H9 (cell line): Measurements from ENCODE around the gene NTRK3. TPM values are rescaled to one million over a fixed set of nuclear protein-coding genes. Genes with fewer than 3 reads are reported as not detected.

ENCODE experiments used
- DNase-seq: peaks from one replicate; pipeline ENCODE4 v3.0.0-alpha.2; 2017
- H2AFZ ChIP-seq: one replicate; pipeline ENCODE4 v1.6.1; 2013; ENCODE audit warnings: mild to moderate bottlenecking, low read length, control low read depth, moderate library complexity
- H2AK5ac ChIP-seq: 2 replicates; pipeline ENCODE4 v1.6.1; 2013; ENCODE audit warnings: low read length, control low read depth, mixed read lengths; ENCODE audit not compliant: insufficient read length
- H2BK120ac ChIP-seq: one replicate; pipeline ENCODE4 v1.6.1; 2013; ENCODE audit warnings: low read depth, mild to moderate bottlenecking, low read length, control low read depth, inconsistent platforms; ENCODE audit not compliant: poor library complexity, severe bottlenecking
- H2BK12ac ChIP-seq: 2 replicates; pipeline ENCODE4 v1.6.1; 2013; ENCODE audit warnings: low read length, control low read depth, mixed read lengths, low read depth; ENCODE audit not compliant: insufficient read length
- H2BK15ac ChIP-seq: 2 replicates; pipeline ENCODE4 v1.6.1; 2013; ENCODE audit warnings: low read depth, low read length, control low read depth
- H2BK20ac ChIP-seq: one replicate; pipeline ENCODE4 v1.6.1; 2013; ENCODE audit warnings: low read depth, mild to moderate bottlenecking, low read length, control low read depth, inconsistent platforms; ENCODE audit not compliant: poor library complexity, severe bottlenecking
- H2BK5ac ChIP-seq: 2 replicates; pipeline ENCODE4 v1.6.1; 2013; ENCODE audit warnings: low read length, control low read depth, mixed read lengths; ENCODE audit not compliant: insufficient read length
- H3K14ac ChIP-seq: 2 replicates; pipeline ENCODE4 v1.6.1; 2013; ENCODE audit warnings: low read length, control low read depth; ENCODE audit not compliant: insufficient read depth
- H3K18ac ChIP-seq: 2 replicates; pipeline ENCODE4 v1.6.1; 2013; ENCODE audit warnings: low read depth, mild to moderate bottlenecking, mixed read lengths, low read length, control low read depth; ENCODE audit not compliant: insufficient read length
- H3K23ac ChIP-seq: 2 replicates; pipeline ENCODE4 v1.6.1; 2013; ENCODE audit warnings: low read length, control low read depth, mixed read lengths, low read depth; ENCODE audit not compliant: insufficient read length
- H3K23me2 ChIP-seq: 2 replicates; pipeline ENCODE4 v1.6.1; 2013; ENCODE audit warnings: low read depth, mild to moderate bottlenecking, mixed read lengths, low read length, control low read depth; ENCODE audit not compliant: insufficient read length, poor library complexity, severe bottlenecking
- H3K27ac ChIP-seq: 2 replicates; pipeline ENCODE4 v1.5.1; 2013; ENCODE audit warnings: low read length, control low read depth, mixed read lengths, low read depth; ENCODE audit not compliant: insufficient read length
- H3K27me3 ChIP-seq: 2 replicates; pipeline ENCODE4 v1.6.1; 2013; ENCODE audit warnings: low read length, control low read depth, inconsistent platforms; ENCODE audit not compliant: insufficient read depth
- H3K4ac ChIP-seq: 2 replicates; pipeline ENCODE4 v1.6.1; 2013; ENCODE audit warnings: low read depth, mild to moderate bottlenecking, control low read depth, inconsistent platforms, low read length, moderate library complexity
- H3K4me1 ChIP-seq: 2 replicates; pipeline ENCODE4 v1.6.1; 2013; ENCODE audit warnings: low read length, control low read depth, inconsistent platforms; ENCODE audit not compliant: insufficient read depth
- H3K4me2 ChIP-seq: 2 replicates; pipeline ENCODE4 v1.6.1; 2013; ENCODE audit warnings: low read length, control low read depth, mixed read lengths; ENCODE audit not compliant: insufficient read length, insufficient read depth
- H3K56ac ChIP-seq: 2 replicates; pipeline ENCODE4 v1.6.1; 2013; ENCODE audit warnings: low read depth, mild to moderate bottlenecking, mixed read lengths, low read length, control low read depth; ENCODE audit not compliant: insufficient read length
- H3K79me1 ChIP-seq: 2 replicates; pipeline ENCODE4 v1.6.1; 2013; ENCODE audit warnings: low read depth, mild to moderate bottlenecking, moderate library complexity, low read length, control low read depth, inconsistent platforms; ENCODE audit not compliant: insufficient read depth, poor library complexity, severe bottlenecking
- H3K79me2 ChIP-seq: 2 replicates; pipeline ENCODE4 v1.6.1; 2013; ENCODE audit warnings: low read length, control low read depth, inconsistent platforms; ENCODE audit not compliant: insufficient read depth
- H3K9ac ChIP-seq: 2 replicates; pipeline ENCODE4 v1.6.1; 2013; ENCODE audit warnings: low read length, control low read depth, mixed read lengths; ENCODE audit not compliant: insufficient read length; ENCODE audit errors: extremely low read depth
- H3K9me3 ChIP-seq: one replicate; pipeline ENCODE4 v1.6.1; 2013; ENCODE audit warnings: low read depth, low read length, inconsistent platforms; ENCODE audit not compliant: control insufficient read depth
- H3T11ph ChIP-seq: one replicate; pipeline ENCODE4 v1.6.1; 2013; ENCODE audit warnings: mild to moderate bottlenecking, low read length, control low read depth, inconsistent platforms
- H4K20me1 ChIP-seq: one replicate; pipeline ENCODE4 v1.6.1; 2013; ENCODE audit not compliant: control insufficient read depth, insufficient read length, insufficient read depth
- H4K5ac ChIP-seq: 2 replicates; pipeline ENCODE4 v1.6.1; 2013; ENCODE audit warnings: low read depth, mild to moderate bottlenecking, mixed read lengths, low read length, control low read depth; ENCODE audit not compliant: insufficient read length
- H4K8ac ChIP-seq: replicated peaks from 2 replicates; pipeline ENCODE4 v1.6.1; 2013; ENCODE audit warnings: low read length, control low read depth, mixed read lengths, low read depth; ENCODE audit not compliant: insufficient read length
- H4K91ac ChIP-seq: 2 replicates; pipeline ENCODE4 v1.6.1; 2013; ENCODE audit warnings: low read depth, mild to moderate bottlenecking, moderate library complexity, mixed read lengths, low read length, control low read depth; ENCODE audit not compliant: insufficient read length
- H3K27ac Mint-ChIP-seq, 3 experiments: 2 replicates in 2 of 3; 3 replicates in 1 of 3; pipeline ENCODE4 v1.8.0; 2020 to 2021; ENCODE audit warnings: mixed read lengths in 3 of 3, mild to moderate bottlenecking in 1 of 3, moderate library complexity in 1 of 3
- H3K27me3 Mint-ChIP-seq: 2 replicates; pipeline ENCODE4 v1.8.0; 2021; ENCODE audit warnings: low read depth, mild to moderate bottlenecking, moderate library complexity, mixed read lengths
- H3K36me3 Mint-ChIP-seq, 3 experiments: 2 replicates in 2 of 3; 3 replicates in 1 of 3; pipeline ENCODE4 v1.8.0; 2020 to 2021; ENCODE audit warnings: low read depth in 3 of 3, mixed read lengths in 3 of 3; ENCODE audit not compliant: insufficient read depth in 1 of 3
- H3K4me1 Mint-ChIP-seq, 2 experiments: 2 replicates each; pipeline ENCODE4 v1.8.0; 2020; ENCODE audit warnings: mixed read lengths in 2 of 2
- H3K4me3 Mint-ChIP-seq, 2 experiments: 2 replicates in 1 of 2; 3 replicates in 1 of 2; pipeline ENCODE4 v1.8.0; 2020 to 2021; ENCODE audit warnings: mild to moderate bottlenecking in 2 of 2, mixed read lengths in 2 of 2, moderate library complexity in 1 of 2
- H3K9me3 Mint-ChIP-seq, 2 experiments: 2 replicates in 1 of 2; 3 replicates in 1 of 2; pipeline ENCODE4 v1.8.0; 2020; ENCODE audit warnings: mild to moderate bottlenecking in 2 of 2, mixed read lengths in 2 of 2, moderate library complexity in 1 of 2
- WGBS: extraction: QIAGEN DNeasy Blood & Tissue Kit; methylation state at CpG from one replicate; pipeline ENCODE4 v1.1.7; 2013; ENCODE audit warnings: missing lambda C conversion rate, low lambda C conversion rate, mixed read lengths; ENCODE audit not compliant: insufficient read length; ENCODE audit errors: extremely low coverage; 5-methylcytosine and 5-hydroxymethylcytosine counted together
- total RNA-seq: library from RNA; stranded (reverse); gene quantifications from 2 replicates; pipeline ENCODE4 v1.2.1, GENCODE V29; 2021
- TF ChIP-seq, protein P1 (sequence below): fragments of 200-600 bp; sonication (generic); conservative IDR thresholded peaks from 3 replicates; pipeline ENCODE4 v1.8.0; 2021; ENCODE audit warnings: antibody characterized with exemption, mild to moderate bottlenecking

The NTRK3 gene
- total RNA-seq, 1 experiment from 2014 or later: 2.5 TPM

DNA sequence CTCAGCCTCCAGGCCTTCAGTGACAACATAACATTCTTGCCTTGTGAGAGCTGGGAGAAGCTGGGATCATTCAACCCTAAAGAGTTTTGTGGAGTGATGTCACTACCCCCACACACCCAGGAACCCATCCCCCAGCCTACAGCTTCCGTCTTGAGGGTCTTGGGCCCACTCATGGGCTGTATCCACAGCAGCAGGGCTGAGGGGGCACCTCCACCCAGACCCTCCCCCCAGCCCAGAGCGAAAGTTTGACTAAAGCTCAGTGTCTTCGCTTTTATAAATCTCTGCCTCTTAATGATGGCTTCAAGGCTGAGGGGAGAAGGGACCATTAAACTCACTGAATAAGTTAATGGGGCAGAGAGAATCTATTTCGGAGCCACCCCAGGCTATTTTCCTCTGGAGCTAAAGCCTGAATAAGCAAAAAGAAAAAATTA is 23.8 kb downstream of the NTRK3 start:
- H4K5ac ChIP-seq: no peak overlapping the region
- H2BK12ac ChIP-seq: no peak overlapping the region
- no peaks in the 10 kb centered on the region for H3K23me2 ChIP-seq
- H3K4me1 ChIP-seq: no peaks in the 10 kb centered on the region; the same call in 1 of the 2 replicates
- no peak overlapping the region for H4K91ac ChIP-seq
- Mint-ChIP-seq H3K9me3 (peaks cover 0 to under 1% of the 10 kb centered on the region in 2 experiments; a peak in 3 of 5 replicates), H3K27me3 (peaks cover 20% of the 10 kb centered on the region), H3K36me3 (peaks cover 0 to 3% (median 2%) of the 10 kb centered on the region in 3 experiments; a peak in 2 of 7 replicates), H3K27ac (no peak overlapping the region), H3K4me1 (peaks cover 10 to 17% of the 10 kb centered on the region in 2 experiments), H3K4me3 (no peak overlapping the region)
- H3K79me2 ChIP-seq: no peaks in the 10 kb centered on the region
- H3K9me3 ChIP-seq: no peaks in the 10 kb centered on the region
- no peak overlapping the region for H3K14ac ChIP-seq
- DNase-seq: no peak
- no peaks in the 10 kb centered on the region for H3K79me1 ChIP-seq
- no peak overlapping the region for H2AFZ ChIP-seq
- H2BK120ac ChIP-seq: no peak overlapping the region
- H3K23ac ChIP-seq: no peak overlapping the region
- H4K8ac ChIP-seq: no peak overlapping the region
- H3K4ac ChIP-seq: no peak overlapping the region
- H3K4me2 ChIP-seq: no peak overlapping the region
- H3K27me3 ChIP-seq: no peaks in the 10 kb centered on the region
- TF ChIP-seq, protein P1, sequence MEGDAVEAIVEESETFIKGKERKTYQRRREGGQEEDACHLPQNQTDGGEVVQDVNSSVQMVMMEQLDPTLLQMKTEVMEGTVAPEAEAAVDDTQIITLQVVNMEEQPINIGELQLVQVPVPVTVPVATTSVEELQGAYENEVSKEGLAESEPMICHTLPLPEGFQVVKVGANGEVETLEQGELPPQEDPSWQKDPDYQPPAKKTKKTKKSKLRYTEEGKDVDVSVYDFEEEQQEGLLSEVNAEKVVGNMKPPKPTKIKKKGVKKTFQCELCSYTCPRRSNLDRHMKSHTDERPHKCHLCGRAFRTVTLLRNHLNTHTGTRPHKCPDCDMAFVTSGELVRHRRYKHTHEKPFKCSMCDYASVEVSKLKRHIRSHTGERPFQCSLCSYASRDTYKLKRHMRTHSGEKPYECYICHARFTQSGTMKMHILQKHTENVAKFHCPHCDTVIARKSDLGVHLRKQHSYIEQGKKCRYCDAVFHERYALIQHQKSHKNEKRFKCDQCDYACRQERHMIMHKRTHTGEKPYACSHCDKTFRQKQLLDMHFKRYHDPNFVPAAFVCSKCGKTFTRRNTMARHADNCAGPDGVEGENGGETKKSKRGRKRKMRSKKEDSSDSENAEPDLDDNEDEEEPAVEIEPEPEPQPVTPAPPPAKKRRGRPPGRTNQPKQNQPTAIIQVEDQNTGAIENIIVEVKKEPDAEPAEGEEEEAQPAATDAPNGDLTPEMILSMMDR: no peak
- no peak overlapping the region for H2BK15ac ChIP-seq
- no peak overlapping the region for H2BK20ac ChIP-seq
- H3K18ac ChIP-seq: no peak overlapping the region
- no peak overlapping the region for H3K27ac ChIP-seq
- no peak overlapping the region for H3T11ph ChIP-seq
- H3K9ac ChIP-seq: no peak overlapping the region
- H2BK5ac ChIP-seq: no peak overlapping the region
- H4K20me1 ChIP-seq: no peaks in the 10 kb centered on the region
- H2AK5ac ChIP-seq: no peak overlapping the region
- WGBS: no CpG with 5 or more reads among the region's 4 CpGs
- no peak overlapping the region for H3K56ac ChIP-seq
